ENCODE measurements around the gene BTNL8.

The BTNL8 gene

DNA sequence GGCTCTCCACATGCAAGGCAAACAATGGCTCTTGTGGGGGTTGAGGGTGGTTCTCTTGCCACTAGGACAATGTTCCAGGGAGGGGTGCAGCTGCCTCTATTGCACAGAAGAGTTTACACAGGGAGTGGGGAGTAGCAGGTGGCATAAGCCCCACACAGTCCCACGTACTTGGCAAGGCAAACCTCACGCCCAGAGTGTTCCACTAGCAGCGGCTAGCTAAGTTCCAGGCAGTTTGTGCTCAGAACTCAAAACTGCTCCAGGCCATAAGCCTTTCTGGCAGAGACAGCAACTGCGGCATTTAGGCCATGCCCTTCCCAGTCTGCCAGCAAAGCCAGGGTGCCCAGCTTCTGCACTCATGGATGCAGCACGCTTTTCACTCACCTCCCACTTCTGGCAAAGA, 60.7 kb downstream of the BTNL8 start:
- DNase-seq (ENCODE audit: low read depth), result no peak
- H3K4me3 ChIP-seq (ENCODE audit: low read depth, low read length), result no peak overlapping the region
- TF ChIP-seq CTCF (IDR thresholded peaks at IDR 0.05; ENCODE audit: insufficient read depth, low read depth, low read length, missing control alignments), result no peak

- no peak for DNase-seq (ENCODE audit: low read depth)
- no peak for TF ChIP-seq CTCF (IDR thresholded peaks at IDR 0.05; ENCODE audit: insufficient read depth, low read depth, low read length, missing control alignments)
- H3K4me3 ChIP-seq (ENCODE audit: low read depth, low read length), result no peak overlapping the region
Measured at GRCh38 chr5:180960209-180960608, 61.2 kb downstream of the BTNL8 start.

GRCh38 chr5:180969406-180969805, 70.4 kb downstream of the BTNL8 start:
- TF ChIP-seq CTCF (IDR thresholded peaks at IDR 0.05; ENCODE audit: insufficient read depth, low read depth, low read length, missing control alignments), result no peak
- no peak for DNase-seq (ENCODE audit: low read depth)

GRCh38 chr5:180970336-180970735, 71.4 kb downstream of the BTNL8 start:
- no peak for DNase-seq (ENCODE audit: low read depth)
- no peak overlapping the region for H3K4me3 ChIP-seq (ENCODE audit: low read depth, low read length)
- TF ChIP-seq CTCF (IDR thresholded peaks at IDR 0.05; ENCODE audit: insufficient read depth, low read depth, low read length, missing control alignments), result no peak

More at GRCh38 chr5:180969406-180969805, 70.4 kb downstream of the BTNL8 start:
- H3K4me3 ChIP-seq (ENCODE audit: low read depth, low read length), result no peak overlapping the region

GRCh38 chr5:180970875-180971274, 71.9 kb downstream of the BTNL8 start:
- no peak for DNase-seq (ENCODE audit: low read depth)
- H3K4me3 ChIP-seq (ENCODE audit: low read depth, low read length), result no peak overlapping the region
- no peak for TF ChIP-seq CTCF (IDR thresholded peaks at IDR 0.05; ENCODE audit: insufficient read depth, low read depth, low read length, missing control alignments)

DNA sequence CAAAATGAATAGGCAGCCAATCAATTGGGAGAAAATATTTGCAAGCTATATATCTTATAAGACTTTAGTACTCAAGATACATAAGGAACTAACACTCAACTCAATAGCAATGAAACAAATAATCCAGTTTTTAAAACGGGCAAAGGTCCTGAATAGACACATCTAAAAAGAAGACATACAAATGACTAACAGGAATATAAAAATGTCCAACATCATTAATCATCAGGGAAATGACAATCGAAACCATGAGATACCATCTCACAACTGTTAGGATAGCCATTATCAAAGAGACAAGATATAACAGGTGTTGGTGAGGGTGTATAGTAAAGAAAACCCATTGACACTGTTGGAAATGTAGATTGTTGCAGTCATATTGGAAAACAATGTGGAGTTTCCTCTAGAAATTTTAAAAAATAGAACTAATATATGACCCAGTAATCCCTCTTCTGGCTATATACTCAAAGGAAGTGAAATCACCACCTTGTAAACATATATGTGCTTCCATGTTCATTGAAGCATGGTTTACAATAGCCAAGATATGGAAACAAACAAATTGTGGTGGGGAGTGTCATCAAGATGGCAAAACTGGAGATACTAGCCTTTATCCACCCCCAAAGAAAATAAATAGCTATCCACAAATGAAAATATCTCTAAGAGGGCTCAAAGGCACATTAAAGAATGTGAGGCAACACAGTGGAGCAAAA, 75.8 kb downstream of the BTNL8 start:
- no peak for TF ChIP-seq CTCF (IDR thresholded peaks at IDR 0.05; ENCODE audit: insufficient read depth, low read depth, low read length, missing control alignments)
- DNase-seq (ENCODE audit: low read depth), result no peak
- H3K4me3 ChIP-seq (ENCODE audit: low read depth, low read length), result no peak overlapping the region

DNA sequence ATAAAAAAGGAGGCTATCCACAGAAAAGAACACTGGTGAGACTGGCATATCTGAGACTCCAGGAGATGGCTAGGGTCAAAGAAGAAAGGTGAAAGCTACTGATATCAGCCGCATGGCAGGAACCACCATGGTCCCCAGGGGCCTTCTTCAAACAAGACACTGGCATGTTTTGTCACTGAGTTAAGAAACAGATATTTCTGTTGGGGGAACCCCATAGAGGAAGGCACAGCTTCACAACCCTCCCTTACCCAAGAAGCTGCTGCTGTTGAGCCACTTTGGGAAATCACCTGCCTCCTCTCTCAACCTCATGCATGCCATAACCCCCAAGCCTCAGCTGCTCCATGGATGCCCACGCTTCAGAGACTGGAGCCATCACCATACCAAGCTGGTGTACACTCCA, 76.4 kb downstream of the BTNL8 start:
- DNase-seq (ENCODE audit: low read depth), result no peak
- H3K4me3 ChIP-seq (ENCODE audit: low read depth, low read length), result no peak overlapping the region
- TF ChIP-seq CTCF (IDR thresholded peaks at IDR 0.05; ENCODE audit: insufficient read depth, low read depth, low read length, missing control alignments), result no peak
